ENCODE measurements around the gene C1QL1. TPM values are rescaled to one million over a fixed set of nuclear protein-coding genes. Genes with fewer than 3 reads are reported as not detected.

The C1QL1 gene
- total RNA-seq, 1 donor from 2014 or later = 0.13 TPM

DNA sequence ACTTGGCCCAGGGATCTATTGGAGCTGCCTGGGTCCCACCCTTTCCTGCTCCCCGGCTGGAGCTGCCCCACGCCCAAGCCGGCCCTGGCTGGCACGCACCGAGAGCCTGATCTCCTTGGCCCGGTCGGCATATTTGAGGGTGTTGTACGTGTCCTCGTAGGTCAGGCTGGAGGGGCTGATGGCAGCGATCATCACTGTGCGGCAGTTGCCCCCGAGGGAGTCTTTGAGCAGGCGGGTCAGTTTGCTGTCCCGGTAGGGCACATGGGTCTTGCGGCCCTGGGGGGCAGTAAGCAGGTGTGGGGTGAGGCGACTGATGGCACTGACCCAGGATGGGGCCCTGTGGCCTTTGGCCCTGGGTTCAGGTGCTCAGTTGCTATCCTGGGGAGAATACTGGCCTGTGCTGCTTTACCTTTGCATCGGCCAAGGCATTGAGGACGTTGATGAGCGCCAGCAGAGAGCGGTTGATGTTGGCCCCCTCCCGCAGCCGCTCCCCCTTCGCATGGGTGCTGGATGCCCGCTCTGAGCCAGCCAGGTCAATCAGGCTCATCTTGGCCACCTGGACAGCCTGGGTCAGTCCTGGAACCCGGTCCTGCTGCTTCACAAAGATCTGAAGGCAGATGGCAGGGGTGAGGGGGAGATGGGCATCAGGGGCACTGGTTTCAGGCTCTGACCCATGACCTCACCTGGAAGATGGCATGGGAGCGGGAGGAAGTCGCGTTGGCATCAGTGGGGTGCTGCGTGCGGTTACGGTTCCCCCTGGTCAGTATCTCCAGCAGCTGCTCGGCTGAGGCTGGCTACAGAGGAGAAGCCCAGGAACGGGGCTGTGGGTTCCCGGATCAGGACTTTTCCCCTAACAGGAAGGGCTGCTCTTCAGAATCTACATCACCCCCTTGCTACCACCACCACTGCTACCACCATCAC lies 34.0 kb downstream of the C1QL1 start:
- DNase-seq (ENCODE audit: low spot score) = no peak
- no peak for ATAC-seq

DNA sequence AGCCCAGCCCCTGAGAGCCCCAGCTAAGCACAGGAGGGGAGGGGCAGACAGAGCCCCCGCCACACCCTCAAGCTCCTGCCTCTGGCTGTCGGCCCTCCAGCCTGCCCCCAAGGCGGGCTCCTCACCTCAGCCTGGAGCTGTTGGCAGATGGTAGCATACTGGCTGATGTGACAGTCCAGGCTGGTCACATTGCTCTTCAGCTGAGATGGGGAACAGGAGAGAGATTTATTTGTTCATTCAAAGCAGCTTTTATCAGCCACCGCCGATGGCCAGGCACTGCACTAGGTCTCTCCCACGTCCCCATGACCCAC lies 35.4 kb downstream of the C1QL1 start:
- ATAC-seq = no peak
- DNase-seq (ENCODE audit: low spot score) = no peak

DNA sequence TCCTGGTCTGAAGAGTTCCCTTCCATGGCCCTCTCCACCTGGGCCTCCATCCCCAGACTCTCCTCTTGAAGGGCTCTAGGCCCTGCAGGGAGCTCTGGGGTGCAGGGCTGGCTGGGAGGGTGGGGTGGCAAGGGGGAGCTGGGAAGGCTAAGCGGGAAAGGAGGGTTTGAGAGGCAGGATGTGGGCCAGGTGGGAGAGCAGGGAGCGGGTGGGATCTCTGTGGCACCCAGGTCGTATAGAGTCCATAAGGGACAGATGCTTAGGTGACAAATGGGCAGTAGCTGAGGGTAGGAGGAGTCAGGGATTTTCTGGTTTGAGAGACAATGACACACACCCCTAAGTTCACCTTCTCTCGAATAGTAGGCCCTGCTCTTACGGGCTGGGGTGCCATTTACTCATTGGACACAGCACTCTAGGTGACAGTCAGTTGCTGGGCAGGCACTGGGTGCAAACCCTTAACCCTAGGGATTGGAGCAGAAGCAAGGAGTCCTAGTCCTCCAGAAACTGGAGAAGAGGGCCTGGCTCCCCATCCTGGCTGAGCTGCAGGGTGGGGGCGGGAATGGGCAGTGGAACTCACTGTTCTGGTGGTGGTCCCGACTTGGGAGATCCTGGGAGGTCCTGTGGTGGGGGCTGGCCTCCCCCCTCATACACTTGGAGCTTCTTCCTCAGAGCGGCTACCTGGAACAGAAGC lies 35.9 kb downstream of the C1QL1 start:
- no peak for ATAC-seq

DNA sequence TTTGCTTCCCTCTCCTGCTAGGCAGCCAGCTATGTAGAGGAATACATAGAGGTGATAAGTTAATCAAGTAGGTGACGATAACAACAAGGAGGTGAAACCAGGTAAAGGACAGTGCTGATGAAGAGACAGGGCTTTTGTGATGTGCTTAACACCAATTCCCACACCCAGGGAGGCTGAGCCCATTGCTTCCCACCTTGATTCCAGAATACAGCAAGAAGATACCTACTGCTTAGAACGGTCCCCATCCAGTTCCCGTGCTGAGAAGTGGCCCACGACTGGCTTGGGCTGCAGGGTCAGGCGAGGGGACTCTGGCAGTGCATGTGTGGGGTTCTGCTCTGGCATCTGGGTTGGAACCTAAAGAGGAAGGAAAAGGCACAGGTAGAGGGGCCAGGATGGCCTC lies 36.7 kb downstream of the C1QL1 start:
- no peak for DNase-seq (ENCODE audit: low spot score)

More for the DNA sequence above, 35.9 kb downstream of the C1QL1 start:
- no peak for DNase-seq (ENCODE audit: low spot score)

DNA sequence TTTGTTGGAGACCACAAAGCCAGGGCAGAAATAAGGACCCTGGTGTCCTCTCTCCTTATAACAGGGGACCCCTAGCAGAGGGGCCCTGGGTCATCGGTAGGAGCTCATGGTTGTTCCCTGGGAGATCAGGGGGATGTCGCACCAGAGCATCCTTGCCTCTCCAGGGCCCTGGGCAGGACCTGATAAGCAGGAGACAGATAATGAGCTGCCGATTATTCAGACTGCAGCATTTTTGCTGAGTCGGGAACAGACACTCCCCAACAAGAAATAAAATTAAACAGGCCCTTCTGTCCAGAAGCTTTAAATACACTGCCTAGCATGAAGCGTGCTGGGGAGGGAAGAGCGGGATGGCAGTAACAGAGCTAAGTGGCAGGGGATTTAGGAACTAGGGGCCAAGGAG lies 37.4 kb downstream of the C1QL1 start:
- ATAC-seq (no peak), DNase-seq (ENCODE audit: low spot score) (no peak)

More for the DNA sequence above, 36.7 kb downstream of the C1QL1 start:
- no peak for ATAC-seq

DNA sequence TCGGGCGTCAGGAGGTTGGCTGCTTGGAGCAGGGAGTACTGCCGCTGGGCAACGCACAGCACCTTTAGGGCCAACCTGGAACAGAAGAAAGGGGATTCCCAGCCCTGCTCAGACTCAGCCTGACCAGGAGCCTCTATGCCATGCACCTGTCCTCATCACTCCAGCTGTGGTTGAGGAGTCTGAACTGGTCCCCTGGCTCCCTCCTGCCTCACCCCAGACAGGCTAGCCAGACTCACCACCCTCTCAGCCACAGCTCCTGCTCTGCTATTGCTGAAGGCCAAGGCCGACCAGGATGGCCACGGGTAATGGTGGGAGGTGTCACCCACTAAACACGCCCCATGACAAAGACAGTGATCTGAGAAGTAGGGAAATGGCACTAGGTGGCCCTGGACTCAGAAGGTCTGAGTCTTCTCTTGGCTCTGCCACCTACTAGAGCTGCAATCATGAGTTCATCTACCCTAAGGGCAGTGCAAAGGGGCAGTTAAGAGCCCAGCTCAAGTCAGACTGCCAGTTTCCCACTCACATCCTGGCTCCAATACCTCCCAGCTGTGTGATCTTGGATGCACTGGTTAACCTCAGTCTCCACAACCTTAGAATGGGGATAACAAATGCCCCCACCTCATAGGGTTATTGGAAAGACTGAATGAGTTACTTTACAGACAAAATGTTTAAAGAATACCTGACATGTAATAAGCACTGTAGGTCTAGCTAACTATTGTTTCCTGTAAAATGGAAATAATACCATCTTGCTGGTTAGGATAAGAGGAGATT lies 39.0 kb downstream of the C1QL1 start:
- no peak for DNase-seq (ENCODE audit: low spot score)
- ATAC-seq = no peak

DNA sequence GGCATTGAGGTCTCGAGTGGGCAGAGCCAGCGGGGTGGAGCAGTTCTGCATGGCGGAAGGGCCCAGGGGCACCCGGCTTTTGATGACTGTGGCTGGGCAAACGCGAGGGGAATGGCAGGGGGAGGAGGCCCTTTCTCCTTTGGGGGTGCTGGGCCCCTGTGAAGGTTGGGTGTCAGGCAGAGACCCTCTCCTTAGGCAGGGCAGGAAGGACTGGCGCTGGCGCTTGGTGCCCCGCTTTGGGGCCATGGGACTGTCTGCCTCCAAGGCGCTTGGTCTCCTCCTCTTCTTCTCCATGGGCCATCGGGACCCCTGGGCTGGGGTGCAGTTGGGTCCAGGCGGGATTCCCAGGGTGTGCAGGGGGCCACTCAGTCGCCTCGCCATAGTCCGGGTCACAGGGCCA lies 40.0 kb downstream of the C1QL1 start:
- DNase-seq (ENCODE audit: low spot score) (no peak), ATAC-seq (no peak)

DNA sequence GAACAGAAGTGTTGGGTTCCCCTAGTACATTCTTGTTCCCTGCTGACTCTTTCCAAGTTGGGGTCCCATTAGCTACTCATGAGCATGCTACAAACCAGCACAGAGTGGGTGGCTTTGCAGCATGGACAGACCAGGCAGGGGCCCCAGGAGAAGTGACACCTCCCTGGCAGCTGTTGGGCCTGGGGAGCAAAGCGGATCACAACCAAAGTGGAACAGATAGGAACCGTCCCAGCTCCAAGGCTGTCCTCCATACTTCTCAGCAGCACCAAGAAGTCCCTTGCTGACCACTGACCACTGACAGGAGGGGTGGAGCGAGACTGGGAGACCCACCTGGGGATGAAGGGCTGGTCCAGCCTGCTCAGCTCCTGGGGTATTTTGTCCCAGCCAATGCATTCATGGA lies 40.4 kb downstream of the C1QL1 start:
- no peak for ATAC-seq
- DNase-seq (ENCODE audit: low spot score) = no peak

DNA sequence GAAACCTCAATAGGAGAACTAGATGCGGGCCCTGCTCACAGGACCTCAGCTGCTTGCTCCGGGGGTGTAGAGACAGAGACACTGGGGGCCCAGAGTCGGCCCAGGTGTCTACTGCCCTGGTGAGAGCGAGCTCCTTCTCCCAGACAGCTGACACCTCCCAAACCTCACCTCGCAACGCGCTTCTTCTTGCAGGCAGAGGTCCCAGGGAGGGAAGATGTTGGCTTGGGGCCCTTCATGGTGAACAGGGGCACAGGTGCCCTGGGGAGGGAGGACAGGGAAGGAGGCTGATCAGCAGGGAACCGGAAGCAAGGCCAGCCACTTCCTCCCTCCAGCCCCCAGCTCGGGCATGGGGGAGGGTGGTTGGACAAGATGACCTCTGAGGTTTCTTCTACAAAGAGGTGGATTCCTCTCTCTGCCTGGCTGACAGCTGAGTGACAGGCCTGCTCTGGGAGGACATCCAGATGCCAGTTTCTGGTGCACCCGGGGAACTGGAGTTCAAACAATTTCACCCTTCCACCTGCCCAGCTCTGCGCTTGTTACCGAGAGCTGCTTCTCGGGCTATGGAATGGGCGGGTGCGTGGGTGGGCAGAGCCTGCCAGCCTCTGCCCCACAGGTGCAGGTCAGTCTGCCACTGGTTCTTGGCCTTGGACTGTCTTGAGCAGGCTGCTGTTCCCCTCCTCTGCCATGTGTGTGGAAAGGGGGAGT lies 41.1 kb downstream of the C1QL1 start:
- DNase-seq (ENCODE audit: low spot score) = no peak

DNA sequence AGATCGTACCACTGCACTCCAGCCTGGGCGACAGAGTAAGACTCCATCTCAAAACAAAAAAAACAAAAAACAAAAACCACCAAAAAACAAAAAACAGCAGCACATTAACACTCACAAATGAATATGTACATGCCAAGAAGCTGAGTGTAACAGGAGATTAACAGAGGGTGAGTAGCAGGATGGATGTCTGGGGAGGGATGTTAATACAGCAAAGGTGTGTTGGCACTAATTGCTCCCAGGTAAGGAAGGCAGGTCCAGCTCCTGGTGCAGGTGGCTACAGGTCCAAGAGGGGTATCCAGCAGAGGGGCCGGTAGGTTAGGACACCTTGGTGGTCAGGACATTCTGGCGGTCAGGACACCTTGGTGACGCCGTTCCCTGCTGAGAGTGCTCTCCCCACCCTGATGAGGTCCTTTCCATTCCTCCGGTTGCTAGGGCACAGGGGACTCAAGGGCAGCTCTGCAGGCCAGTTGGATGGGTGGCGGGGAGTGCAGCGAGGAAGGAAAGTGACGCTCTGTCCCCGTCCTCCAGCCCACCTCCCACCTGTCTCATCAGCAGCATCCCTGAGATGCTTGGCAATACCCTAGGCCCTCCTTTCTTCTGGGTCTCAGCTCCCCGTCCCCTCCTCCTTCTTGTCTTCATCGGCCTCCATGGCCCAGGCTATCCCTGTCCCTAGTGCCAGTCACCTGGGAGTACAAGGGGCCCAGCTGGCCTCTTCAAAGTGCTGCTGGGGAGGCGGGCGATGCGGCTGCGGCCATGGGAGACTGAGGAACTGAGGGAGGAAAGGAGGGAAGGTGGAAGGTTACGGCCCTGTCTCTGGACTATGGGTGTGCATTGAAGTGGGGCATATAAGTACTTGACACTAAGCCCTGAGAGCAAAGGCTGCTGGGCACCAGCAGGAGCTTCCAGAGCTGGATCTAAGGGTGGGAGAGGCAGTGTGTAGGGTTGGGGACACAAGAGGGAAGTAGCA lies 42.1 kb downstream of the C1QL1 start:
- DNase-seq (ENCODE audit: low spot score) = no peak
- ATAC-seq = no peak

More for the DNA sequence above, 41.1 kb downstream of the C1QL1 start:
- ATAC-seq = no peak

DNA sequence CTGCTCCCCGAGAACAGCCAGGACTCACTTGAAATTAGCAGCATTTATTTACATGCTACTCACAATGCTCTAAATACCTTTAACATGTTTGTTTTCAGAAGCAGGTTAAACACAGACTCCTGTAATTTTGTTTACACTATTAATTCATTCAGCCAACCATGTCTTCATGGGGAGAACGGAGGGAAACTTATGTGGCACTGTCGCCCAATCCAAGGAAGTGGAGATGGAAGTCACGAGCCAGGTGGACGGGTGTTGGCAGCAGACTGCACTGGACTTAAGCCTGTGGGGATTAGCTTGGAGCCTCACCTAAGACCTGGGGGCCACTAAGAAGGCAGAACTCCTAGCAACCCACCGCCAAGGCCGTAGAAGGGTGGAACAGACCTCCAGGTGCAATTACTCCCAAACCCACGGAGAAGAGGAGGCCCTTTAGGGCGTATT lies 44.0 kb downstream of the C1QL1 start:
- ATAC-seq (no peak), DNase-seq (ENCODE audit: low spot score) (no peak)

DNA sequence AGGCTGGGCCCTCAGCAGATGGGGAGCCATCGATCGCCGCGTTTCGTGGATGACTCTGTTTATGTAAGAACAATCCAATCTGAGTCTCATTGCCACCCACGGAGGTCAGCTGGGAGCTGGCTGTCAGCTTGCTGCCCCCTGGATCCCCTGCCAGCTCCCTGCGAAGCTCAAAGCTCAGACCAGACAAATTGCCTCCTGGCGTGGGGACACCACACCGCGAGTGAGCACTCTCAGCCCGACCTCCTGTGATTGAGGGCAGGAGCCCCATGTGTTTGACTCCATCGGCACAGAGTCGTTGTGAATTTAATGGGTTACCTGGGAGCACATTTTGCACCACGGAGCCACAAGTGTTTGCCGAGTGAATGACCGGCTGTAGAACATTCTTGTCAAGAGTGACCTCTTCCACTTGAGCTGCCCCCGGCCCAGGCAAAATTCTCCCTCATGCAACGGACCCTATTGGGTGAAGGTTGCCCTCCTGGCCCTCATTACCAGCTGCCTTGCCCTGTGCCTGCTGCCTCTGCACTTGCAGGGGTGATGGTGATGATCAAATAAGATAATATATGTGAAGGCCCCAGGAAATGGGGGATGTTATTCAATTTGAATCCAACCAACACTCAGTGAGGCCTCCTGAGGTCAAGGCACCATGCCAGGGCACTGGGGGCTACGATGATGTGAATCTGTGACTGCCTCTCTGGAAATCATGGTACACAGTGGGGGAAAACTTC lies 45.2 kb downstream of the C1QL1 start:
- DNase-seq (ENCODE audit: low spot score) (no peak), ATAC-seq (no peak)

DNA sequence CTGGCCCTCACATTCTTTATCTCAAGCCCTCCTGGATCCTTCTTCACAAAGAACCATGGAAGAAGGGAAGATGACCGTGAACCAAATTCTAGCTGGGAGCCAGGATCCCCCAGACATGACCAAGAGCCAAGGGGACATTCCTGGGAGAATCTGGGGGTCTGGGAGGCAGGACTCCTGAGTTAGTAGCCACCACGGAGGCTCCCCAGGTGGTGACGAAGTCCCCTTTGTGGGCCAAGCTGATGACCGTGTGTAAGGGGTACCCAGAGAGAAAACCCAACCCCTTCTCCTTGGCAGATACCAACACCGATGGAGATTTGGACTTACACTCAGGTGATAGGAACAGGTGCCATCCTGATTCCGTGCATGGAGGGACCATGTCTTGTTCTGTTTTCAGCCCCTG lies 46.0 kb downstream of the C1QL1 start:
- ATAC-seq (no peak), DNase-seq (ENCODE audit: low spot score) (no peak)

DNA sequence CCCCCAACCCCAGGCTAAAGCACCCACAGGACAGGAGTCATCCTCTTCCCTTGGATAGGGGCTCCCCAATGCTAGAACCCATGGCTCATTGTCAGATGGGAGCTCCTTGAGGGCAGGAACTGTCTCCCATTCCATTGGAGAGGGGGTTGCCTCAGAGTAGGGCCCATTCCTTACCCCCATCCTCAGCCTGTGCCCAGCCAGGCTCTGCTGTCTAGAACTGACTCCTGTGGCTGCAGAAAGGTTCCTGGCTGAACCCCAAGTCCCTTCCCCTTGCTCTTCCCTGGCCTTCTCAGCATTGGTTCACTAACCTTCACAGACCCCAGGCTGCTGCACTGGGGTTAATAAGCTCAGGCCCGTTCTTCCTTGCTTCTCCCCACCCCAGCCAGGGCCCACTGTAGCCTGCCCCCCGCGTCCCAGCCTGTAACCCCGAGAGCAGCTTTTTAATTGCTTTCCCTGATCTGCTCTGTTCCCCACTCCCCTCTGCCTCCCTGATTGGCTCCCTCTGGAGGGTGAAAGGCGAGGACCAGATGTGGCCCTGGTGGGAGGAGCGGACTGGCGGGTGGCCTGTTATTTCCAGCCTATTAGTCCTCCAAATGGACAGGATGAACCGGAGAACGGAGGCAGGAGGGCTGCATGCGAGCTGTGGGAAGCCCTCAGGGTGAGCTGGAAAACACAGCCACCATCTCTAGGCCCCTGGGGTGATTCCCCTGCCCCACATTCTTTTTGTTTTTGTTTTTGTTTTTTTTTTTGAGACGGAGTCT lies 46.8 kb downstream of the C1QL1 start:
- no peak for ATAC-seq
- DNase-seq (ENCODE audit: low spot score) = no peak

DNA sequence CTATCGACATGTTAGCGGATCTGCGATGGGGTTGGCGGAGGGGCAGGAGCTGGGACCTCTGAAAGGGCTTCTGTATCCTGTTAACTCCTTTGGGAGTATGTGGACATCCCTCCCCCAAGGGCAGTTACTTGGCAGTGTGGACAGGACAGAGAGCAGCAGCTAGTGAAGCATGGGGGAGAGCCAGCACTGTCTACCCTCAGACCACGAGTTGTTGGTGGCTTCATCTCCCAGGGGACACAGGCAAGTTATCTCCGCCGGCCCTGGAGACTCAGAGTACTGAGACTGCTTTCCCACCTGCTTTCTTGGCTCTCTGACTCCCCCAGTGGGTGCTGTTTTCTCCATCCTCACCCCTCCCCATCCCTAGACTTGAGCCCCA lies 47.5 kb downstream of the C1QL1 start:
- no peak for ATAC-seq
- no peak for DNase-seq (ENCODE audit: low spot score)

DNA sequence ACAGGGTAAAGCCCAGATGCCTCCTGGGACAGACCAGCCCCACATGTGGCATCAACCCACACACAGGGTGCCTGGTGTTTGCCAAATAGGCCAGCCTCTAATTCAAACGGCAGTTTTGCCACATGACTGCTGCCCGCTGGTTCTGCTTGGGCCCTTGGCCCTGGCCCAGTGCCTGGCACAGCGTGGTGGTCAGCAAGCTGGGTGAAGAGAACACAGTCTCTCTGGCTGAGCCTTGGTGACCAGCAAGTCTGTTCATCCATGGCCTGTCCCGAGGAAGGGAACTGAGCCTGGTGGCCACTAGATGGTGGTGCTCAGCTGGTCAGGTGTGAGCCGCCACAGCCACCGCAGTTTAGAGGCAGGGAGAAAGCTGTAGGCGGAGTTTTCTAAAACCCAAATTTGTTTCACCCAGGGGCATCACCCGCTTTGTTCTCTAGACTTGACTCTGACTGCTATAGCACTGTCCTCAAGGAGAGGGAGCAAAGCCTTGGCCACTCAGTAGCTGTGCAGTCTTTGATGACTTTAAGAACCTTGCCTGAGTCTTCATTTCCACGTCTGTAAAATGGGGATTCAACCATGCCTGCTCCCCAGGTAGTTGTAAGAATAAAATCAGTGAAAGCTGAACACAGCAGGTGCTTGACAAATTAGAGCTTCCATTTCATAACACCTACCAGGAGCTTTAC lies 48.1 kb downstream of the C1QL1 start:
- ATAC-seq (peak; percentile 97), DNase-seq (ENCODE audit: low spot score) (peak; percentile 79)

DNA sequence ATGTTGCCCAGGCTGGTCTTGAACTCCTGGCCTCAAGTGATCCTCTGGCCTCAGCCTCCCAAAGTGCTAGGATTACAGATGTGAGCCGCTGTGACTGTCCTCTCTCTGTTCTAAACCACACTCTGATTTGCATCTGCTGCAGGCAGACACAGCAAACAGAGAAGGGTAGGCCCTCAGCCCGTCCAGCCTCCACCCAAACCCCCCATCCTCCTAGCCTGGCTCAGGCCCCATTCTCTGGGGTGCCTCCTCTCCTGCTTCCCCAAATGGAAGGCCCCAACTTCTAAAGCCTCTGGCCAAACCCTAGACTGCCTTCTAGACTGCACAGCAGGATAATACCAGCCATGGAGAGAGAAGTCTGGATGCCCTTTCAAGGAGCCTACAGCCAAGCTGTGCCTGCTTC lies 48.7 kb downstream of the C1QL1 start:
- no peak for ATAC-seq
- DNase-seq (ENCODE audit: low spot score) = no peak

DNA sequence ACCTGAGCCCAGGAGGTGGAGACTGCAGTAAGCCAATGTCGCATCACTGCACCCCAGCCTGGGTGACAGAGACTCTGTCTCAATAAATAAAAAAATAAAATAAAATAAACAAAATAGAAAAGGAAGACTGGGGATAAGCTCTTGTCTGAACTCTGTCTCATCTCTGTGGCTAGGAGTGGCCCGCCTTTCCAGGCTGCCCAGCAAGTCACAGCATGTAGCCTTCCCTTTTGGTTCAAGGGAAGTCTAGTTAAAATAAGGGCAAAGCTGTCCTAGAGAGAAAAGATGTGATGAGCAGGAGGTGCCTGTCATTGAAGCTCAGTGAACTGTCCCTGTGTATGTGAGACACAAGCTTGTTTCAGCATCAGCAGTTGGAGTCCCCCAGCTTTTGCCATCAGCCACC lies 50.1 kb downstream of the C1QL1 start:
- ATAC-seq = no peak

More for the DNA sequence above, 50.1 kb downstream of the C1QL1 start:
- DNase-seq (ENCODE audit: low spot score) = no peak

Measured in left lobe of liver (tissue), 2 donors.